Measurements from ENCODE around the gene APOD.
"Not testable (repeated sequence)": the region's sequence is repeated elsewhere in the genome, so short reads cannot be mapped to it uniquely, and the experiment has no call there.

APOD gene

GRCh38 chr3:195628386-195628920 is 44.7 kb upstream of the APOD start:
- CTCF ChIA-PET; H3K36me3 ChIP-seq (ENCODE audit: control insufficient read depth in 2 of 2, insufficient read depth in 1 of 2, low read length in 2 of 2); POLR2A ChIA-PET; H3K4me1 ChIP-seq (ENCODE audit: control insufficient read depth, insufficient read depth, low read length); H3K27ac ChIP-seq (ENCODE audit: extremely low read depth, low read depth, low read length); H3K9me3 ChIP-seq (ENCODE audit: control insufficient read depth, insufficient read depth, low read depth, low read length); H3K4me3 ChIP-seq (ENCODE audit: low read depth, low read length): not testable (repeated sequence)

GRCh38 chr3:195627515-195628385 is 44.0 kb upstream of the APOD start:
- CTCF ChIA-PET; H3K27ac ChIP-seq (ENCODE audit: extremely low read depth, low read depth, low read length); POLR2A ChIA-PET: not testable (repeated sequence)

GRCh38 chr3:195624603-195625560 is 41.1 kb upstream of the APOD start:
- H3K9me3 ChIP-seq (ENCODE audit: control insufficient read depth, insufficient read depth, low read depth, low read length); H3K27ac ChIP-seq (ENCODE audit: extremely low read depth, low read depth, low read length); H3K4me3 ChIP-seq (ENCODE audit: low read depth, low read length); POLR2A ChIA-PET; CTCF ChIA-PET; H3K4me1 ChIP-seq (ENCODE audit: control insufficient read depth, insufficient read depth, low read length); H3K36me3 ChIP-seq (ENCODE audit: control insufficient read depth in 2 of 2, insufficient read depth in 1 of 2, low read length in 2 of 2): not testable (repeated sequence)
- peak; percentile 15 for TF ChIP-seq ZBTB26 (tag by site-specific recombination; optimal IDR thresholded peaks at IDR 0.05)

More at GRCh38 chr3:195627515-195628385, 44.0 kb upstream of the APOD start:
- not testable (repeated sequence) for H3K4me1 ChIP-seq (ENCODE audit: control insufficient read depth, insufficient read depth, low read length); H3K4me3 ChIP-seq (ENCODE audit: low read depth, low read length); H3K9me3 ChIP-seq (ENCODE audit: control insufficient read depth, insufficient read depth, low read depth, low read length); H3K36me3 ChIP-seq (ENCODE audit: control insufficient read depth in 2 of 2, insufficient read depth in 1 of 2, low read length in 2 of 2)

- CTCF ChIA-PET; POLR2A ChIA-PET; H3K4me3 ChIP-seq (ENCODE audit: low read depth, low read length); H3K27ac ChIP-seq (ENCODE audit: extremely low read depth, low read depth, low read length); H3K9me3 ChIP-seq (ENCODE audit: control insufficient read depth, insufficient read depth, low read depth, low read length); H3K4me1 ChIP-seq (ENCODE audit: control insufficient read depth, insufficient read depth, low read length); H3K36me3 ChIP-seq (ENCODE audit: control insufficient read depth in 2 of 2, insufficient read depth in 1 of 2, low read length in 2 of 2): not testable (repeated sequence)
Measured at GRCh38 chr3:195624171-195624570, 40.4 kb upstream of the APOD start.

GRCh38 chr3:195623217-195623965 is 39.7 kb upstream of the APOD start:
- CTCF ChIA-PET; POLR2A ChIA-PET; H3K4me3 ChIP-seq (ENCODE audit: low read depth, low read length); H3K36me3 ChIP-seq (ENCODE audit: control insufficient read depth in 2 of 2, insufficient read depth in 1 of 2, low read length in 2 of 2); H3K27ac ChIP-seq (ENCODE audit: extremely low read depth, low read depth, low read length); H3K4me1 ChIP-seq (ENCODE audit: control insufficient read depth, insufficient read depth, low read length); H3K9me3 ChIP-seq (ENCODE audit: control insufficient read depth, insufficient read depth, low read depth, low read length): not testable (repeated sequence)

GRCh38 chr3:195622523-195623170 is 38.9 kb upstream of the APOD start:
- POLR2A ChIA-PET; H3K36me3 ChIP-seq (ENCODE audit: control insufficient read depth in 2 of 2, insufficient read depth in 1 of 2, low read length in 2 of 2); CTCF ChIA-PET; H3K27ac ChIP-seq (ENCODE audit: extremely low read depth, low read depth, low read length); H3K4me1 ChIP-seq (ENCODE audit: control insufficient read depth, insufficient read depth, low read length); H3K4me3 ChIP-seq (ENCODE audit: low read depth, low read length); H3K9me3 ChIP-seq (ENCODE audit: control insufficient read depth, insufficient read depth, low read depth, low read length): not testable (repeated sequence)

- H3K9me3 ChIP-seq (ENCODE audit: control insufficient read depth, insufficient read depth, low read depth, low read length); CTCF ChIA-PET; H3K4me3 ChIP-seq (ENCODE audit: low read depth, low read length); H3K27ac ChIP-seq (ENCODE audit: extremely low read depth, low read depth, low read length); H3K36me3 ChIP-seq (ENCODE audit: control insufficient read depth in 2 of 2, insufficient read depth in 1 of 2, low read length in 2 of 2); H3K4me1 ChIP-seq (ENCODE audit: control insufficient read depth, insufficient read depth, low read length); POLR2A ChIA-PET: not testable (repeated sequence)
Measured at GRCh38 chr3:195622012-195622411, 38.3 kb upstream of the APOD start.

All from HEK293 (cell line).